Trophoblast cell (in vitro differentiated cells and primary cell): ENCODE measurements around the gene CEACAM19.

Experiments
- DNase-seq, 2 donors: peaks; one replicate each; pipeline ENCODE4 v3.0.0-alpha.2; 2016
- H2AFZ ChIP-seq: 2 replicates; pipeline ENCODE4 v1.6.1; 2013; ENCODE audit warnings: low read length, moderate library complexity, mild to moderate bottlenecking; ENCODE audit not compliant: insufficient read depth, poor library complexity
- H2AK5ac ChIP-seq: 2 replicates; pipeline ENCODE4 v1.6.1; 2013; ENCODE audit warnings: mild to moderate bottlenecking, low read length
- H2BK120ac ChIP-seq: 2 replicates; pipeline ENCODE4 v1.6.1; 2013; ENCODE audit warnings: low read length, mild to moderate bottlenecking, moderate library complexity; ENCODE audit not compliant: insufficient read depth, poor library complexity
- H2BK12ac ChIP-seq: 2 replicates; pipeline ENCODE4 v1.6.1; 2013; ENCODE audit warnings: mild to moderate bottlenecking, low read length, moderate library complexity
- H2BK5ac ChIP-seq: 2 replicates; pipeline ENCODE4 v1.6.1; 2013; ENCODE audit warnings: low read length, low read depth, moderate library complexity, mild to moderate bottlenecking; ENCODE audit not compliant: poor library complexity
- H3K14ac ChIP-seq: 2 replicates; pipeline ENCODE4 v1.6.1; 2013; ENCODE audit warnings: mild to moderate bottlenecking, low read length
- H3K18ac ChIP-seq: 2 replicates; pipeline ENCODE4 v1.6.1; 2013; ENCODE audit warnings: mild to moderate bottlenecking, low read length
- H3K23ac ChIP-seq: 2 replicates; pipeline ENCODE4 v1.6.1; 2013; ENCODE audit warnings: low read length
- H3K27ac ChIP-seq: 2 replicates; pipeline ENCODE4 v1.5.1; 2013; ENCODE audit warnings: low read depth, mild to moderate bottlenecking, inconsistent platforms, low read length, moderate library complexity
- H3K27me3 ChIP-seq: 2 replicates; pipeline ENCODE4 v1.6.1; 2013; ENCODE audit warnings: inconsistent platforms, mild to moderate bottlenecking, low read length, moderate library complexity; ENCODE audit not compliant: insufficient read depth
- H3K36me3 ChIP-seq, 2 experiments: 1 replicate in 1 of 2; 2 replicates in 1 of 2; pipeline ENCODE4 v1.6.1; 2013; ENCODE audit warnings: low read length in 2 of 2, mild to moderate bottlenecking in 2 of 2, moderate library complexity in 1 of 2; ENCODE audit not compliant: insufficient read depth in 2 of 2, control insufficient read depth in 1 of 2
- H3K4ac ChIP-seq: 2 replicates; pipeline ENCODE4 v1.6.1; 2013; ENCODE audit warnings: low read depth, mild to moderate bottlenecking, low read length, moderate library complexity
- H3K4me1 ChIP-seq, 2 experiments: 1 replicate in 1 of 2; 2 replicates in 1 of 2; pipeline ENCODE4 v1.6.1; 2013; ENCODE audit warnings: low read length in 2 of 2, mild to moderate bottlenecking in 2 of 2, moderate library complexity in 1 of 2; ENCODE audit not compliant: insufficient read depth in 2 of 2, control insufficient read depth in 1 of 2
- H3K4me2 ChIP-seq: 2 replicates; pipeline ENCODE4 v1.6.1; 2013; ENCODE audit warnings: inconsistent platforms, mild to moderate bottlenecking, low read length, moderate library complexity
- H3K4me3 ChIP-seq: 2 replicates; pipeline ENCODE4 v1.5.1; 2013; ENCODE audit warnings: mild to moderate bottlenecking, low read depth, low read length, inconsistent platforms
- H3K79me1 ChIP-seq: one replicate; pipeline ENCODE4 v1.6.1; 2013; ENCODE audit warnings: low read length
- H3K79me2 ChIP-seq: 2 replicates; pipeline ENCODE4 v1.6.1; 2013; ENCODE audit warnings: low read length, mild to moderate bottlenecking; ENCODE audit not compliant: control insufficient read depth, insufficient read depth, poor library complexity
- H3K9ac ChIP-seq: 2 replicates; pipeline ENCODE4 v1.6.1; 2013; ENCODE audit warnings: mild to moderate bottlenecking, low read length
- H3K9me3 ChIP-seq: 2 replicates; pipeline ENCODE4 v1.6.1; 2013; ENCODE audit warnings: low read depth, mild to moderate bottlenecking, control low read depth, inconsistent platforms, low read length; ENCODE audit not compliant: insufficient read depth
- H4K12ac ChIP-seq: 2 replicates; pipeline ENCODE4 v1.6.1; 2013; ENCODE audit warnings: low read depth, mild to moderate bottlenecking, low read length, moderate library complexity
- H4K8ac ChIP-seq: 2 replicates; pipeline ENCODE4 v1.6.1; 2013; ENCODE audit warnings: low read depth, mild to moderate bottlenecking, low read length, moderate library complexity
- H4K91ac ChIP-seq: one replicate; pipeline ENCODE4 v1.6.1; 2013; ENCODE audit warnings: low read depth, mild to moderate bottlenecking, low read length, moderate library complexity
- WGBS: extraction: QIAGEN DNeasy Blood & Tissue Kit; methylation state at CpG from one replicate; pipeline ENCODE4 v1.1.7; 2013; ENCODE audit warnings: missing lambda C conversion rate; ENCODE audit not compliant: insufficient read length, insufficient coverage; ENCODE audit errors: extremely low coverage; 5-methylcytosine and 5-hydroxymethylcytosine counted together

The CEACAM19 gene

GRCh38 chr19:44636439-44637389, 34.6 kb upstream of the CEACAM19 start:
- Histone ChIP-seq H3K4me2 (no peak overlapping the region), H3K79me1 (no peaks in the 10 kb centered on the region)

GRCh38 chr19:44637390-44637764, 33.9 kb upstream of the CEACAM19 start:
- no peak overlapping the region for H3K9ac ChIP-seq
- peak; percentile 74 to 87 for DNase-seq
- WGBS, result no CpG with 5 or more reads among the region's 5 CpGs

More at GRCh38 chr19:44636439-44637389, 34.6 kb upstream of the CEACAM19 start:
- no peak overlapping the region for H4K12ac ChIP-seq
- H3K18ac ChIP-seq, result no peak overlapping the region
- no CpG with 5 or more reads among the region's 11 CpGs for WGBS
- H3K9ac ChIP-seq, result no peak overlapping the region
- H2BK120ac ChIP-seq, result no peak overlapping the region
- H3K4me3 ChIP-seq, result no peak overlapping the region
- no peak overlapping the region for H3K27ac ChIP-seq
- H4K91ac ChIP-seq, result no peak overlapping the region
- H2AFZ ChIP-seq, result no peak overlapping the region
- H2BK5ac ChIP-seq, result no peak overlapping the region
- H3K14ac ChIP-seq, result no peak overlapping the region
- no peak for DNase-seq
- H3K4me1 ChIP-seq, result peaks cover 0 to 3% of the 10 kb centered on the region in 2 experiments
- no peaks in the 10 kb centered on the region for H3K9me3 ChIP-seq
- no peaks in the 10 kb centered on the region for H3K27me3 ChIP-seq
- H3K23ac ChIP-seq, result no peak overlapping the region
- no peak overlapping the region for H3K4ac ChIP-seq
- H2AK5ac ChIP-seq, result no peak overlapping the region
- H3K36me3 ChIP-seq, result no peaks in the 10 kb centered on the region
- no peaks in the 10 kb centered on the region for H3K79me2 ChIP-seq
- H2BK12ac ChIP-seq, result no peak overlapping the region
- H4K8ac ChIP-seq, result no peak overlapping the region

GRCh38 chr19:44640518-44640917, 30.8 kb upstream of the CEACAM19 start:
- no peak overlapping the region for H4K91ac ChIP-seq
- H2AFZ ChIP-seq, result no peak overlapping the region
- no peak overlapping the region for H3K4ac ChIP-seq
- no peak overlapping the region for H4K8ac ChIP-seq
- H3K36me3 ChIP-seq, result no peaks in the 10 kb centered on the region
- no peak overlapping the region for H3K4me3 ChIP-seq
- no peak overlapping the region for H3K9ac ChIP-seq
- H4K12ac ChIP-seq, result no peak overlapping the region
- H3K79me2 ChIP-seq, result peaks cover 6% of the 10 kb centered on the region
- H3K4me1 ChIP-seq, result peaks cover 6 to 11% of the 10 kb centered on the region in 2 experiments
- peak; percentile 64 to 76 for DNase-seq
- no peak overlapping the region for H2BK5ac ChIP-seq
- H3K14ac ChIP-seq, result no peak overlapping the region
- H2BK12ac ChIP-seq, result no peak overlapping the region
- no peak overlapping the region for H3K4me2 ChIP-seq
- no peaks in the 10 kb centered on the region for H3K9me3 ChIP-seq
- no peak overlapping the region for H2BK120ac ChIP-seq
- H3K18ac ChIP-seq, result no peak overlapping the region
- H3K27ac ChIP-seq, result no peak overlapping the region
- no peaks in the 10 kb centered on the region for H3K27me3 ChIP-seq
- H2AK5ac ChIP-seq, result no peak overlapping the region
- H3K79me1 ChIP-seq, result peaks cover 10% of the 10 kb centered on the region
- no CpG with 5 or more reads among the region's 3 CpGs for WGBS
- no peak overlapping the region for H3K23ac ChIP-seq

More at GRCh38 chr19:44637390-44637764, 33.9 kb upstream of the CEACAM19 start:
- Histone ChIP-seq H2BK5ac (no peak overlapping the region), H3K79me1 (no peaks in the 10 kb centered on the region), H3K14ac (no peak overlapping the region), H3K18ac (no peak overlapping the region), H3K79me2 (no peaks in the 10 kb centered on the region), H2BK12ac (no peak overlapping the region), H3K23ac (no peak overlapping the region), H3K9me3 (no peaks in the 10 kb centered on the region), H2BK120ac (no peak overlapping the region), H3K4me2 (no peak overlapping the region), H3K36me3 (no peaks in the 10 kb centered on the region), H3K4me1 (peaks cover 0 to 3% of the 10 kb centered on the region in 2 experiments), H4K12ac (no peak overlapping the region), H3K27ac (no peak overlapping the region), H3K4ac (no peak overlapping the region), H4K91ac (no peak overlapping the region), H3K4me3 (no peak overlapping the region), H3K27me3 (no peaks in the 10 kb centered on the region), H4K8ac (no peak overlapping the region), H2AK5ac (no peak overlapping the region), H2AFZ (no peak overlapping the region)

- no peak overlapping the region for H4K12ac ChIP-seq
- WGBS, result no CpG with 5 or more reads among the region's 9 CpGs
These were observed 29.6 kb upstream of the CEACAM19 start for GRCh38 chr19:44641501-44642265.

More at GRCh38 chr19:44641501-44642265, 29.6 kb upstream of the CEACAM19 start:
- H2AK5ac ChIP-seq, result no peak overlapping the region
- H3K79me2 ChIP-seq, result peaks cover 6% of the 10 kb centered on the region
- H3K27ac ChIP-seq, result no peak overlapping the region
- H3K18ac ChIP-seq, result no peak overlapping the region
- no peak overlapping the region for H3K4ac ChIP-seq
- H3K4me1 ChIP-seq, result peaks cover 6 to 11% of the 10 kb centered on the region in 2 experiments
- no peak overlapping the region for H3K4me2 ChIP-seq
- no peaks in the 10 kb centered on the region for H3K27me3 ChIP-seq
- no peak overlapping the region for H4K91ac ChIP-seq
- H3K9me3 ChIP-seq, result no peaks in the 10 kb centered on the region
- H2BK5ac ChIP-seq, result no peak overlapping the region
- no peak overlapping the region for H3K14ac ChIP-seq
- peaks cover 0 to 3% of the 10 kb centered on the region in 2 experiments for H3K36me3 ChIP-seq
- peaks cover 10% of the 10 kb centered on the region for H3K79me1 ChIP-seq
- H2AFZ ChIP-seq, result no peak overlapping the region
- no peak overlapping the region for H3K9ac ChIP-seq
- no peak overlapping the region for H2BK120ac ChIP-seq
- no peak overlapping the region for H3K23ac ChIP-seq
- no peak overlapping the region for H3K4me3 ChIP-seq
- no peak overlapping the region for H4K8ac ChIP-seq
- peak; percentile 88 for DNase-seq
- H2BK12ac ChIP-seq, result no peak overlapping the region
